AG09319 (cell line): ENCODE measurements around the gene TXK.

Experiments
- DNase-seq: peaks from one replicate; pipeline ENCODE4 v3.0.0-alpha.2; 2010; ENCODE audit warnings: low read depth; ENCODE audit errors: extremely low read depth
- CTCF ChIP-seq: IDR thresholded peaks from 2 replicates; pipeline ENCODE4 v1.5.1; 2011; ENCODE audit warnings: low read depth, mild to moderate bottlenecking, inconsistent platforms, low read length, moderate library complexity

TXK gene

GRCh38 chr4:48090621-48091020 is 43.4 kb downstream of the TXK start:
- no peak for DNase-seq
- TF ChIP-seq CTCF, result no peak

- no peak for DNase-seq
- no peak for TF ChIP-seq CTCF
These were observed 48.0 kb downstream of the TXK start for GRCh38 chr4:48085821-48086589.

GRCh38 chr4:48082956-48083355 is 51.1 kb downstream of the TXK start:
- no peak for DNase-seq
- no peak for TF ChIP-seq CTCF

- no peak for DNase-seq
- no peak for TF ChIP-seq CTCF
These were observed 52.9 kb downstream of the TXK start for GRCh38 chr4:48081196-48081595.

GRCh38 chr4:48079972-48080391 is 54.1 kb downstream of the TXK start:
- no peak for TF ChIP-seq CTCF
- DNase-seq, result no peak

- TF ChIP-seq CTCF, result no peak
- no peak for DNase-seq
These were observed 55.0 kb downstream of the TXK start for GRCh38 chr4:48078862-48079655.

- no peak for TF ChIP-seq CTCF
- DNase-seq, result no peak
These were observed 55.6 kb downstream of the TXK start for GRCh38 chr4:48078425-48078824.
